ENCODE data around the gene SKIC8.
A peak's percentile ranks its signal among the peaks of the same experiment; 100 is the strongest.
"Not testable (repeated sequence)": the region's sequence is repeated elsewhere in the genome, so short reads cannot be mapped to it uniquely, and the experiment has no call there.

SKIC8 gene

DNA sequence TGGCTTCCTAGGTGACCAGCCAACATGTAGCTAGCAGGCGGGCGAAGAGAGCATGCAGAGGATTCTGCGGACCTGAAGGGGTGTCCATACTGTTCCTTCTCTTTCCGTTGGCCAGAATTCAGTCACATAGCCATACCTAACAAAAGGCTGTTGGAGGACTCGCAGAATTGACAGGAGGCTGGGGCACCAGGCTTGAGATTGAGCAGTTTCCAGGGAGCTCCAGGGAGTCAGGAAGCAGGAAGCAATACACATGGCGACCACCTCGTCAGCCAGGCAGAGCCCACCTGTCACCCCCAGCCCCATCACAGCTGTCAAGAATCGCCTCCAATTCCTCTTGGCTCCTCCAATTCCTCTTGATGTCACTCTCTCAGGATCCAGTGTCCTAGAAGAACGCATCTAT is 48.3 kb downstream of the SKIC8 start:
- no peak for DNase-seq (ENCODE audit: low read depth)

DNA sequence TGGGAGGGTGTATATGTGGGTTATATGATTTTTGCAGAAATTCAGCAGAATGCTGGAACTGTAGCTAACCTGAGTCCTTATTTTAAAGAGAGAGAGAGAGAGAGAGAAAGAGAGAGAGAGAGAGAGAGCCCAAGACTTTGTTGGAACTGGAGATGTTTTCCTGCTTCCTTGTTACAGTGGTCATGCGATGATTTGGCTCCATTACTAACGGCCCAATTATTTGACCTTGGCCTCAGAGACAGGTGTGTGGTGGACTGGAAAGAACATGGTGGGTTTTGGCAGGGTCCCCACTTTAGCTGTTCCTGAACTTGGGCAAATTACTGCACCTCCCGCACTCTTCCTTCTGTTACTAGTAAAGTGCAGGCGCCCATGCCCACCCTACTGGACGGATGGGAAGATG is 50.3 kb downstream of the SKIC8 start:
- no peak for DNase-seq (ENCODE audit: low read depth)

GRCh38 chr15:78247911-78248310 is 51.5 kb downstream of the SKIC8 start:
- DNase-seq (ENCODE audit: low read depth): no peak

GRCh38 chr15:78245976-78246620 is 53.3 kb downstream of the SKIC8 start:
- DNase-seq (ENCODE audit: low read depth): not testable (repeated sequence)

- DNase-seq (ENCODE audit: low read depth): not testable (repeated sequence)
Measured at GRCh38 chr15:78245392-78245791, 54.0 kb downstream of the SKIC8 start.

GRCh38 chr15:78244893-78245292 is 54.5 kb downstream of the SKIC8 start:
- no peak for DNase-seq (ENCODE audit: low read depth)

GRCh38 chr15:78244101-78244500 is 55.3 kb downstream of the SKIC8 start:
- no peak for DNase-seq (ENCODE audit: low read depth)

DNA sequence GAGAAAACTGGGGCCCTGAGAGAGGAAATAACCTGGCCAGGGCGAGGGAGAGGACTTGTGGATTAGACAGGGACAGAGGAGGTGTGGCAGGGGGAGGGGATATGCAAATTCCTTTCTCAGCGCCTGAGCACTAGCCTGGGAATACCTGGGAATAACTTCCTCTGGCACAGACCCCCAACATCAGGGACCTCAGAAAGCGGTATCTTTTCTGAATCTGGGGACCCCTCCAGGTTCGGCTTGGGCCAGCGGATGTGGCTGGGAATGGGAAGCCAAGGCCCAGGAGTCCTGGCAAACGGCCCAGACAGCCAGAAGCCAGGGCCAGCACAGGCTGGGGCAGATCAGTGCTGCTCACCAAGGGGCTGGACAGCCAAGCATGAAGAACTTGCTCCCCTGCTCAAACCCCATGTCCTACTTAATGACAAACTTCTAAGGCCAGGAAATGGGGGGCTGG is 55.9 kb downstream of the SKIC8 start:
- DNase-seq (ENCODE audit: low read depth): no peak

GRCh38 chr15:78243058-78243457 is 56.4 kb downstream of the SKIC8 start:
- no peak for DNase-seq (ENCODE audit: low read depth)

GRCh38 chr15:78242128-78242527 is 57.3 kb downstream of the SKIC8 start:
- DNase-seq (ENCODE audit: low read depth): no peak

- DNase-seq (ENCODE audit: low read depth): peak; percentile 42
Measured at GRCh38 chr15:78241017-78241416, 58.4 kb downstream of the SKIC8 start.

DNA sequence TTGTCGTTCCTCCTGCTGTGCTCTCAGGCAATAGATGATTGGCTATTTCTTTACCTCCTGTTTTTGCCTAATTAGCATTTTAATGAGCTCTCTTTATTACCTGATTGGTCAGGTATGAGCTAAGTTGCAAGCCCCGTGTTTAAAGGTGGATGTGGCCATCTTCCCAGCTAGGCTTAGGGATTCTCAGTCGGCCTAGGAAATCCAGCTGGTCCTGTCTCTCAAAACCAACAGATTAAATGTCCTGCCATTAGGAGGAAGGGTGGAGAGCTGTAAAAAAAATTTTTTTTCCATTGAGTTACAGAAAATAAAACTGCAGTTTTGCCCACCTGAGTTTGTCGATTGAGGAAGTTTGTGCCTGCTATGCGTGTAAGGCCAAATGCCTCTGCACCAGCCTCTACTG is 59.6 kb downstream of the SKIC8 start:
- DNase-seq (ENCODE audit: low read depth): no peak

DNA sequence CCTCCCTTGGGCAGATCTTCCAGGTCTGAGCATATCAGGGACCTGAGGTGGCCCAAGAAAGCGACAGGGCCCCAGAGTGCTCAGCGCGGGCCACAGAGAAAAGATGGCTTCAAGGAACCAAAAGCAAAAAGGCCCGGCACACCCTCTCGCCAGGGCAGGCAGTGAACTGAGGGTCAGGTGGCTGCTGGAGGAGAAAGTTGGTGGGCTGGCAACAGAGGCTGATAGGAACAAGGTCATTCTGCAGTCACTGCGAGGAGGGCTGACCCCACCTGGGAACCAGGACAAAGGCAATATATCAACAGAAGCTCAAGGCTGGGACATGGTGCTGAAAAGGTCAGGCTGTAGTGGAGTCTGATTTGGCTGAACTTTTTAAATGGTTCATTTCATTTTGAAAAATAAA is 62.3 kb downstream of the SKIC8 start:
- DNase-seq (ENCODE audit: low read depth): no peak

- no peak for DNase-seq (ENCODE audit: low read depth)
Measured at GRCh38 chr15:78236491-78236890, 62.9 kb downstream of the SKIC8 start.

DNA sequence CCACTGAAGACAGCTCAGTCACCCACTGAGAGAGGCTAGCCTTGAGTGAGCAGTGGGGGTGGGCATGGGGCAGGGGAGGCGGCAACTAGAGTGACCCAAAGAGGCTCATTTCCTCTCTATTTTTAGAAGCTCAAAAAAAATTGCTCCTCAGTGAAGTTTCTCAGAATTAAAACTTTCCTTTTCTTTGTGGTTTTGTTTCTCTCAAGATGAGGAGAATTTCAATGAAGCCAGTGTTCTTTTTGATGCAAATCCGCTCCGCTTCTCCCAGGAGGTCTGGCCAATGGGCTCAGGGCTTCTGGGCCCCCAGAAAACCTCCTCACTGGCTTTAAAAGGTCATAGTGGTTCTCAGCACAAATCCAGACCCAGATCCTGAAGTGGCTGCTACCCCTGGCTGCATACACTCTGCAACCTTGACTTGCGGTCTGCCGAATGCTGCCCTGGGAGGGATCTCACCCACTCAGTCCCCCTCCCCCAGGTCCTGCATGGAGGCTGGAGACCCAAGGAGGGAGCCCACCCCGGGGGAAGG is 64.8 kb downstream of the SKIC8 start, which contains the start of gene ACSBG1:
Gene ACSBG1, minus strand, starts transcription at position 51 of the 526 bp plus-strand sequence. CDS start 64 bp downstream, outside the sequence.
- DNase-seq (ENCODE audit: low read depth): no peak

DNA sequence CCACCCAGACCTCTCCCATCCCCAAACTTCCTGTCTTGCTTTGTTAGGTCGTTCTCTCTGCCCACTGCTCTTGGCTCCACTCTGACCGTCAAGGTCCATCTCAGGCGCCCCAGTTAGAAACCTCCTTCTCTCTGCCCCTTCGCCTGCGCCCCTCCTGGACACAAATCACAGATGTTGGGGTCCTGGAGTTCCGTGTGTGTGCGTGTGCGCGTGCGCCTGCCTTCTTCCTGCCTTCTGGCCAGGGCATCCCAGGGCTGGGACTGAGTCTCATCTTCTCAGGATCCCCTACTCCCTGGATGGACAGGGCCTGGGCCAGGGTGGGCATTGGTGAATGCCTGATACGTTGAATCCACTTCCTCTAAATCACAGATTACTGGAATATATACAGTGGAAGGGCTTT is 65.9 kb downstream of the SKIC8 start:
- no peak for DNase-seq (ENCODE audit: low read depth)

Measured in HS-27A (cell line).